A549 treated with AZD9567 at 1 μM for 4 hours (cell line): Measurements from ENCODE around the gene DRICH1. TPM values are rescaled to one million over a fixed set of nuclear protein-coding genes. Genes with fewer than 3 reads are reported as not detected.

Source experiments
- total RNA-seq: library from RNA; stranded (reverse); fragments of 200-300 nt; extraction: Qiagen RNA extraction; gene quantifications from 5 replicates; pipeline ENCODE4 v1.2.3, GENCODE V29; 2022; ENCODE audit not compliant: insufficient read depth

The DRICH1 gene
- total RNA-seq: 0.12 to 0.39 TPM (median 0.21 TPM) in 4 of 5 replicates, not detected in the other

GRCh38 chr22:23632178-23632577, at the start of gene DRICH1:
DRICH1 (minus strand) TSS chr22:23632321; CDS start chr22:23632023, 298 bp downstream.

GRCh38 chr22:23579870-23580575, 52.1 kb downstream of the DRICH1 start, which contains the start of gene IGLL1:
IGLL1 (minus strand) TSS chr22:23580290; CDS start chr22:23580190, 100 bp downstream.

Other genes starting within 250 kb of the DRICH1 start
- gene IGLL1, start 52.0 kb downstream of the DRICH1 start, total RNA-seq: not detected in 5 replicates
- gene RGL4, start 58.7 kb upstream of the DRICH1 start, total RNA-seq: not detected in 5 replicates
- gene ZNF70, start 118.8 kb upstream of the DRICH1 start, total RNA-seq: 0.36 to 1.1 TPM (median 1.0 TPM) in 5 replicates
- gene VPREB3, start 122.1 kb upstream of the DRICH1 start, total RNA-seq: 0.56 to 1.2 TPM (median 0.66 TPM) in 4 of 5 replicates, not detected in the other
- gene C22orf15, start 130.7 kb upstream of the DRICH1 start, total RNA-seq: not detected in 5 replicates
- gene CHCHD10, start 135.7 kb upstream of the DRICH1 start, total RNA-seq: 84.4 to 197 TPM (median 181 TPM) in 5 replicates
- gene MMP11, start 140.5 kb upstream of the DRICH1 start, total RNA-seq: 0.12 to 0.26 TPM (median 0.21 TPM) in 4 of 5 replicates, not detected in the other
- 49.4 to 57.1 TPM (median 50.0 TPM) in 5 replicates for gene SMARCB1, start 154.6 kb upstream of the DRICH1 start, total RNA-seq
- gene DERL3, start 206.7 kb upstream of the DRICH1 start, total RNA-seq: 0.30 to 4.7 TPM (median 0.61 TPM) in 5 replicates
- gene SLC2A11, start 225.6 kb upstream of the DRICH1 start, total RNA-seq: 9.0 to 12.3 TPM (median 10.4 TPM) in 5 replicates